ENCODE results near the gene KRTAP9-7.

DNA sequence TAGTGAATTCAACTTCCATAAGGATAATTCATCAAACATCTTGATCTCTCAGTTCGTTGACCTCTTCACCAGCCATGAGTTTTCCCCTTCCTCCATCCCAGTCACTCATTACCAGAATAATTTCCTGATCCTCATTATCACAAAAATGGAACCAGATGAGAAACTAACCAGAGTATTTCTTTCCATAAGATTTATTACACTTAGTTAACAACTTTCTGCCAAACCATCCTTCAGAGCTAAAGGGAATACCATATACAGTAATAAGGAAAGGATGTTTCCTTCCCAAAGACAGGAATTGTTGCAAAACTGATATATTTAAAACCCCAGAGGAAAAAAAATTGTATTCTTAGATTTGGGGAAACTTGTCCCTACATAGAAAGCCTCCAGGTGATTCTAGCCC is 18.5 kb downstream of the KRTAP9-7 start:
- TF ChIP-seq, protein P1, sequence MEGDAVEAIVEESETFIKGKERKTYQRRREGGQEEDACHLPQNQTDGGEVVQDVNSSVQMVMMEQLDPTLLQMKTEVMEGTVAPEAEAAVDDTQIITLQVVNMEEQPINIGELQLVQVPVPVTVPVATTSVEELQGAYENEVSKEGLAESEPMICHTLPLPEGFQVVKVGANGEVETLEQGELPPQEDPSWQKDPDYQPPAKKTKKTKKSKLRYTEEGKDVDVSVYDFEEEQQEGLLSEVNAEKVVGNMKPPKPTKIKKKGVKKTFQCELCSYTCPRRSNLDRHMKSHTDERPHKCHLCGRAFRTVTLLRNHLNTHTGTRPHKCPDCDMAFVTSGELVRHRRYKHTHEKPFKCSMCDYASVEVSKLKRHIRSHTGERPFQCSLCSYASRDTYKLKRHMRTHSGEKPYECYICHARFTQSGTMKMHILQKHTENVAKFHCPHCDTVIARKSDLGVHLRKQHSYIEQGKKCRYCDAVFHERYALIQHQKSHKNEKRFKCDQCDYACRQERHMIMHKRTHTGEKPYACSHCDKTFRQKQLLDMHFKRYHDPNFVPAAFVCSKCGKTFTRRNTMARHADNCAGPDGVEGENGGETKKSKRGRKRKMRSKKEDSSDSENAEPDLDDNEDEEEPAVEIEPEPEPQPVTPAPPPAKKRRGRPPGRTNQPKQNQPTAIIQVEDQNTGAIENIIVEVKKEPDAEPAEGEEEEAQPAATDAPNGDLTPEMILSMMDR (conservative IDR thresholded peaks at IDR 0.05; ENCODE audit: low read depth, low read length): no peak
- TF ChIP-seq, protein P2, sequence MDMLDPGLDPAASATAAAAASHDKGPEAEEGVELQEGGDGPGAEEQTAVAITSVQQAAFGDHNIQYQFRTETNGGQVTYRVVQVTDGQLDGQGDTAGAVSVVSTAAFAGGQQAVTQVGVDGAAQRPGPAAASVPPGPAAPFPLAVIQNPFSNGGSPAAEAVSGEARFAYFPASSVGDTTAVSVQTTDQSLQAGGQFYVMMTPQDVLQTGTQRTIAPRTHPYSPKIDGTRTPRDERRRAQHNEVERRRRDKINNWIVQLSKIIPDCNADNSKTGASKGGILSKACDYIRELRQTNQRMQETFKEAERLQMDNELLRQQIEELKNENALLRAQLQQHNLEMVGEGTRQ (IDR thresholded peaks at IDR 0.05; ENCODE audit: low read depth, low read length): no peak
